GM23338 (cell line): ENCODE measurements around the gene CNST. TPM values are rescaled to one million over a fixed set of nuclear protein-coding genes. Genes with fewer than 3 reads are reported as not detected.

ENCODE experiments used
- ATAC-seq: fragments of 200-7000 bp; cut with Tn5 transposase; 3 replicates; pipeline ENCODE4 v1.9.1; 2020
- DNase-seq: peaks from one replicate; pipeline ENCODE4 v3.0.0-alpha.2; 2015; ENCODE audit warnings: low spot score
- H2AFZ ChIP-seq: fragments of 200-600 bp; sonication (generic); 2 replicates; pipeline ENCODE4 v1.8.0; 2016; ENCODE audit warnings: antibody characterized with exemption, mild to moderate bottlenecking, moderate library complexity
- H3F3A ChIP-seq: fragments of 200-600 bp; sonication (generic); replicated peaks from 2 replicates; pipeline ENCODE4 v1.8.0; 2017; ENCODE audit warnings: antibody characterized with exemption, mixed run types, low read depth
- H3K27ac ChIP-seq: fragments of 200-600 bp; sonication (generic); 2 replicates; pipeline ENCODE4 v1.6.1; 2016; ENCODE audit warnings: low read depth
- H3K27me3 ChIP-seq: fragments of 200-600 bp; sonication (generic); 2 replicates; pipeline ENCODE4 v1.8.0; 2016; ENCODE audit warnings: mild to moderate bottlenecking, mixed run types, moderate library complexity; ENCODE audit not compliant: insufficient read depth
- H3K36me3 ChIP-seq: fragments of 200-600 bp; sonication (generic); 2 replicates; pipeline ENCODE4 v1.8.0; 2016; ENCODE audit warnings: mild to moderate bottlenecking; ENCODE audit not compliant: insufficient read depth
- H3K4me1 ChIP-seq: fragments of 200-600 bp; sonication (generic); 2 replicates; pipeline ENCODE4 v1.8.0; 2016; ENCODE audit warnings: mild to moderate bottlenecking, moderate library complexity; ENCODE audit not compliant: insufficient read depth
- H3K4me2 ChIP-seq: fragments of 200-600 bp; sonication (generic); 2 replicates; pipeline ENCODE4 v1.7.1; 2017; ENCODE audit warnings: mixed run types
- H3K4me3 ChIP-seq: fragments of 200-600 bp; sonication (generic); 2 replicates; pipeline ENCODE4 v1.6.1; 2016; ENCODE audit warnings: mixed run types
- H3K79me2 ChIP-seq: fragments of 200-600 bp; sonication (generic); replicated peaks from 2 replicates; pipeline ENCODE4 v1.8.0; 2017; ENCODE audit warnings: mild to moderate bottlenecking; ENCODE audit not compliant: insufficient read depth
- H3K9me2 ChIP-seq: fragments of 200-600 bp; sonication (generic); 2 replicates; pipeline ENCODE4 v1.8.0; 2017; ENCODE audit not compliant: insufficient read depth
- H4K20me1 ChIP-seq: fragments of 200-600 bp; sonication (generic); replicated peaks from 2 replicates; pipeline ENCODE4 v1.8.0; 2017; ENCODE audit warnings: mild to moderate bottlenecking; ENCODE audit not compliant: insufficient read depth
- H3K27ac Mint-ChIP-seq: 2 replicates; pipeline ENCODE4 v1.8.0; 2020; ENCODE audit warnings: inconsistent platforms, mild to moderate bottlenecking, moderate library complexity, mixed read lengths
- H3K27me3 Mint-ChIP-seq: 3 replicates; pipeline ENCODE4 v1.8.0; 2022; ENCODE audit warnings: low read depth, mild to moderate bottlenecking, moderate library complexity, mixed read lengths, inconsistent platforms; ENCODE audit not compliant: insufficient read depth, poor library complexity
- H3K36me3 Mint-ChIP-seq: 3 replicates; pipeline ENCODE4 v1.8.0; 2021; ENCODE audit warnings: low read depth, mild to moderate bottlenecking, inconsistent platforms, moderate library complexity, mixed read lengths
- H3K4me1 Mint-ChIP-seq: 3 replicates; pipeline ENCODE4 v1.8.0; 2020; ENCODE audit warnings: mild to moderate bottlenecking, inconsistent platforms, mixed read lengths
- H3K4me3 Mint-ChIP-seq: 3 replicates; pipeline ENCODE4 v1.8.0; 2021; ENCODE audit warnings: moderate library complexity, mild to moderate bottlenecking, inconsistent platforms, mixed read lengths
- H3K9me3 Mint-ChIP-seq: 3 replicates; pipeline ENCODE4 v1.8.0; 2020; ENCODE audit warnings: moderate library complexity, mild to moderate bottlenecking, inconsistent platforms, mixed read lengths
- CREB1 ChIP-seq: fragments of 250-450 bp; sonication (Bioruptor Pico); IDR thresholded peaks from 2 replicates; pipeline ENCODE4 v1.5.0; 2020; ENCODE audit warnings: low read depth, mild to moderate bottlenecking, moderate library complexity
- CTCF ChIP-seq, 2 experiments: fragments of 200-600 bp in 1 of 2; sonication (generic) in 1 of 2; conservative IDR thresholded peaks; 2 replicates each; pipeline versions ENCODE4 v1.5.1 to v1.6.1; 2016 to 2017; ENCODE audit warnings: antibody characterized with exemption in 2 of 2, low read depth in 2 of 2, mild to moderate bottlenecking in 2 of 2, moderate library complexity in 1 of 2
- EZH2 ChIP-seq: fragments of 200-600 bp; sonication (generic); IDR thresholded peaks from one replicate; pipeline ENCODE4 v1.8.0; 2017; ENCODE audit warnings: antibody characterized with exemption, mild to moderate bottlenecking, low read depth; ENCODE audit not compliant: unreplicated experiment
- JUNB ChIP-seq: IDR thresholded peaks from one replicate; pipeline ENCODE4 v1.6.1; 2016; ENCODE audit warnings: antibody characterized with exemption; ENCODE audit not compliant: unreplicated experiment
- ZNF331 ChIP-seq: fragments of 250-450 bp; sonication (Bioruptor Pico); IDR thresholded peaks from 2 replicates; pipeline ENCODE4 v1.5.0; 2020; ENCODE audit warnings: low read depth, mild to moderate bottlenecking, moderate library complexity
- polyA plus RNA-seq: library from polyadenylated mRNA; unstranded; fragments of >200 nt; fragmentation: Nextera tagmentation; extraction: Ambion mirVana; gene quantifications from 2 replicates; pipeline ENCODE4 v1.2.1, GENCODE V29; 2016
- total RNA-seq: library from RNA; depleted of rRNA; stranded (reverse); fragments of >200 nt; shearing (Covaris generic); gene quantifications from 2 replicates; pipeline ENCODE4 v1.2.3, GENCODE V29; 2014
- TF ChIP-seq, protein P1 (sequence below): fragments of 250-450 bp; sonication (Bioruptor Pico); IDR thresholded peaks from 2 replicates; pipeline ENCODE4 v1.5.0; 2020; ENCODE audit warnings: mild to moderate bottlenecking, moderate library complexity

The CNST gene
- total and polyA plus RNA-seq, 2 experiments from 2014 or later: 8.1 to 17.6 TPM

- Histone ChIP-seq H3K36me3 (peaks cover 12% of the 10 kb centered on the region; the same call in 1 of the 2 replicates), H3F3A (no peaks in the 10 kb centered on the region), H3K27me3 (no peaks in the 10 kb centered on the region), H3K27ac (no peak overlapping the region), H3K4me1 (no peaks in the 10 kb centered on the region), H2AFZ (no peak overlapping the region), H4K20me1 (0 out of 2 replicates have a peak, but pooled peaks cover 3% of the 10 kb centered on the region), H3K9me2 (no peaks in the 10 kb centered on the region), H3K79me2 (no peaks in the 10 kb centered on the region), H3K4me3 (no peak overlapping the region), H3K4me2 (no peak overlapping the region)
- Mint-ChIP-seq H3K27ac (no peak overlapping the region), H3K27me3 (no peaks in the 10 kb centered on the region), H3K4me3 (no peak overlapping the region), H3K36me3 (peaks cover 10% of the 10 kb centered on the region; the same call in 2 of the 3 replicates), H3K9me3 (0 out of 3 replicates have a peak, but pooled peaks cover 2% of the 10 kb centered on the region), H3K4me1 (no peaks in the 10 kb centered on the region)
- TF ChIP-seq, protein P1, sequence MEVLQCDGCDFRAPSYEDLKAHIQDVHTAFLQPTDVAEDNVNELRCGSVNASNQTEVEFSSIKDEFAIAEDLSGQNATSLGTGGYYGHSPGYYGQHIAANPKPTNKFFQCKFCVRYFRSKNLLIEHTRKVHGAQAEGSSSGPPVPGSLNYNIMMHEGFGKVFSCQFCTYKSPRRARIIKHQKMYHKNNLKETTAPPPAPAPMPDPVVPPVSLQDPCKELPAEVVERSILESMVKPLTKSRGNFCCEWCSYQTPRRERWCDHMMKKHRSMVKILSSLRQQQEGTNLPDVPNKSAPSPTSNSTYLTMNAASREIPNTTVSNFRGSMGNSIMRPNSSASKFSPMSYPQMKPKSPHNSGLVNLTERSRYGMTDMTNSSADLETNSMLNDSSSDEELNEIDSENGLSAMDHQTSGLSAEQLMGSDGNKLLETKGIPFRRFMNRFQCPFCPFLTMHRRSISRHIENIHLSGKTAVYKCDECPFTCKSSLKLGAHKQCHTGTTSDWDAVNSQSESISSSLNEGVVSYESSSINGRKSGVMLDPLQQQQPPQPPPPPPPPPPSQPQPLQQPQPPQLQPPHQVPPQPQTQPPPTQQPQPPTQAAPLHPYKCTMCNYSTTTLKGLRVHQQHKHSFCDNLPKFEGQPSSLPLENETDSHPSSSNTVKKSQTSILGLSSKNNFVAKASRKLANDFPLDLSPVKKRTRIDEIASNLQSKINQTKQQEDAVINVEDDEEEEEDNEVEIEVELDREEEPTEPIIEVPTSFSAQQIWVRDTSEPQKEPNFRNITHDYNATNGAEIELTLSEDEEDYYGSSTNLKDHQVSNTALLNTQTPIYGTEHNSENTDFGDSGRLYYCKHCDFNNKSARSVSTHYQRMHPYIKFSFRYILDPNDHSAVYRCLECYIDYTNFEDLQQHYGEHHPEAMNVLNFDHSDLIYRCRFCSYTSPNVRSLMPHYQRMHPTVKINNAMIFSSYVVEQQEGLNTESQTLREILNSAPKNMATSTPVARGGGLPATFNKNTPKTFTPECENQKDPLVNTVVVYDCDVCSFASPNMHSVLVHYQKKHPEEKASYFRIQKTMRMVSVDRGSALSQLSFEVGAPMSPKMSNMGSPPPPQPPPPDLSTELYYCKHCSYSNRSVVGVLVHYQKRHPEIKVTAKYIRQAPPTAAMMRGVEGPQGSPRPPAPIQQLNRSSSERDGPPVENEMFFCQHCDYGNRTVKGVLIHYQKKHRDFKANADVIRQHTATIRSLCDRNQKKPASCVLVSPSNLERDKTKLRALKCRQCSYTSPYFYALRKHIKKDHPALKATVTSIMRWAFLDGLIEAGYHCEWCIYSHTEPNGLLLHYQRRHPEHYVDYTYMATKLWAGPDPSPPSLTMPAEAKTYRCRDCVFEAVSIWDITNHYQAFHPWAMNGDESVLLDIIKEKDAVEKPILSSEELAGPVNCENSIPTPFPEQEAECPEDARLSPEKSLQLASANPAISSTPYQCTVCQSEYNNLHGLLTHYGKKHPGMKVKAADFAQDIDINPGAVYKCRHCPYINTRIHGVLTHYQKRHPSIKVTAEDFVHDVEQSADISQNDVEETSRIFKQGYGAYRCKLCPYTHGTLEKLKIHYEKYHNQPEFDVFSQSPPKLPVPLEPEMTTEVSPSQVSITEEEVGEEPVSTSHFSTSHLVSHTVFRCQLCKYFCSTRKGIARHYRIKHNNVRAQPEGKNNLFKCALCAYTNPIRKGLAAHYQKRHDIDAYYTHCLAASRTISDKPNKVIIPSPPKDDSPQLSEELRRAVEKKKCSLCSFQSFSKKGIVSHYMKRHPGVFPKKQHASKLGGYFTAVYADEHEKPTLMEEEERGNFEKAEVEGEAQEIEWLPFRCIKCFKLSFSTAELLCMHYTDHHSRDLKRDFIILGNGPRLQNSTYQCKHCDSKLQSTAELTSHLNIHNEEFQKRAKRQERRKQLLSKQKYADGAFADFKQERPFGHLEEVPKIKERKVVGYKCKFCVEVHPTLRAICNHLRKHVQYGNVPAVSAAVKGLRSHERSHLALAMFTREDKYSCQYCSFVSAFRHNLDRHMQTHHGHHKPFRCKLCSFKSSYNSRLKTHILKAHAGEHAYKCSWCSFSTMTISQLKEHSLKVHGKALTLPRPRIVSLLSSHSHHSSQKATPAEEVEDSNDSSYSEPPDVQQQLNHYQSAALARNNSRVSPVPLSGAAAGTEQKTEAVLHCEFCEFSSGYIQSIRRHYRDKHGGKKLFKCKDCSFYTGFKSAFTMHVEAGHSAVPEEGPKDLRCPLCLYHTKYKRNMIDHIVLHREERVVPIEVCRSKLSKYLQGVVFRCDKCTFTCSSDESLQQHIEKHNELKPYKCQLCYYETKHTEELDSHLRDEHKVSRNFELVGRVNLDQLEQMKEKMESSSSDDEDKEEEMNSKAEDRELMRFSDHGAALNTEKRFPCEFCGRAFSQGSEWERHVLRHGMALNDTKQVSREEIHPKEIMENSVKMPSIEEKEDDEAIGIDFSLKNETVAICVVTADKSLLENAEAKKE: no peak
- TF ChIP-seq EZH2: no peak
- no peak for DNase-seq
- ATAC-seq: no peak
Observed at GRCh38 chr1:246624091-246624490, 57.8 kb downstream of the CNST start.

- no peaks in the 10 kb centered on the region for H3K27me3 Mint-ChIP-seq
- H4K20me1 ChIP-seq: peaks cover 3% of the 10 kb centered on the region; the same call in 1 of the 2 replicates
- ATAC-seq: no peak
- TF ChIP-seq CREB1 (CRISPR knock-in tag): no peak
- no peak for TF ChIP-seq CTCF (conservative IDR thresholded peaks at IDR 0.05; ENCODE audit: low read depth in 2 of 2)
- TF ChIP-seq EZH2: no peak
- TF ChIP-seq JUNB: no peak
- TF ChIP-seq ZNF331 (CRISPR knock-in tag): no peak
Observed at GRCh38 chr1:246629030-246629429, 62.8 kb downstream of the CNST start.

More at GRCh38 chr1:246629030-246629429, 62.8 kb downstream of the CNST start:
- H3K27me3 ChIP-seq: no peaks in the 10 kb centered on the region
- no peak overlapping the region for H3K4me2 ChIP-seq
- no peaks in the 10 kb centered on the region for H3K4me1 Mint-ChIP-seq
- H3K27ac Mint-ChIP-seq: no peak overlapping the region
- H2AFZ ChIP-seq: no peak overlapping the region
- H3K79me2 ChIP-seq: no peaks in the 10 kb centered on the region
- no peaks in the 10 kb centered on the region for H3K9me3 Mint-ChIP-seq
- no peaks in the 10 kb centered on the region for H3K4me1 ChIP-seq
- H3K9me2 ChIP-seq: no peaks in the 10 kb centered on the region
- no peak for DNase-seq
- peaks cover 11% of the 10 kb centered on the region; the same call in 1 of the 2 replicates for H3K36me3 ChIP-seq
- H3K36me3 Mint-ChIP-seq: no peaks in the 10 kb centered on the region
- H3K4me3 ChIP-seq: no peak overlapping the region
- H3F3A ChIP-seq: no peaks in the 10 kb centered on the region
- no peak overlapping the region for H3K4me3 Mint-ChIP-seq
- no peak overlapping the region for H3K27ac ChIP-seq
